Peyer's patch (tissue), 4 donors: ENCODE measurements around the gene HRH4.

ENCODE experiments used
- CTCF ChIP-seq, 6 experiments: fragments of 450-650 bp in 4 of 6; fragments of 200-600 bp in 2 of 6; sonication (generic) in 1 of 6; IDR thresholded peaks; one replicate each; pipeline ENCODE4 v1.5.1; 2017 to 2019; ENCODE audit warnings: antibody characterized with exemption in 6 of 6, mild to moderate bottlenecking in 3 of 6, moderate library complexity in 1 of 6
- POLR2A ChIP-seq, 2 donors: fragments of 450-650 bp; IDR thresholded peaks; one replicate each; pipeline ENCODE4 v1.5.1; 2017; ENCODE audit warnings: antibody characterized with exemption in 2 of 2, mild to moderate bottlenecking in 2 of 2, moderate library complexity in 2 of 2

GRCh38 chr18:24414349-24415003 lies 46.0 kb upstream of the HRH4 start:
- TF ChIP-seq CTCF (IDR thresholded peaks at IDR 0.05) (no peak), POLR2A (IDR thresholded peaks at IDR 0.05) (no peak)
